Measurements from ENCODE around the gene DIO1.

The DIO1 gene

DNA sequence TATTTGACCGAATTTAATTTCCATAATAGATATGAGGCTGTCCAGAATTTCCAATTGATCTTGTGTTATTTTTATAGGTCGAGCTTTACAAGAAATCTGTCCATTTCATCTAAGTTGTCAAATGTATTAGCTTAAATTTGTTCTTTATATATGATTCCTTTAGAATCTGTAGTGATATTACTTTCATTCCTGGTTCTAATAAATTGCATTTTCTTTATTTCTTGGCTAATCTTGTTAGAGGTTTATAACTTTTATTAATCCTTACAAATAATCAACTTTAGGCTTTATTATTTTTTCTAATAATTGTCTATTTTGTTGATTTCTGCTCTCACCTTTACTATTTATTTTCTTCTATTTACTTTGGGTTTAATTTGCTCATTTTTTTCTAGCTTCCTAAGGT lies 37.5 kb downstream of the DIO1 start:
- TF ChIP-seq, protein P1, sequence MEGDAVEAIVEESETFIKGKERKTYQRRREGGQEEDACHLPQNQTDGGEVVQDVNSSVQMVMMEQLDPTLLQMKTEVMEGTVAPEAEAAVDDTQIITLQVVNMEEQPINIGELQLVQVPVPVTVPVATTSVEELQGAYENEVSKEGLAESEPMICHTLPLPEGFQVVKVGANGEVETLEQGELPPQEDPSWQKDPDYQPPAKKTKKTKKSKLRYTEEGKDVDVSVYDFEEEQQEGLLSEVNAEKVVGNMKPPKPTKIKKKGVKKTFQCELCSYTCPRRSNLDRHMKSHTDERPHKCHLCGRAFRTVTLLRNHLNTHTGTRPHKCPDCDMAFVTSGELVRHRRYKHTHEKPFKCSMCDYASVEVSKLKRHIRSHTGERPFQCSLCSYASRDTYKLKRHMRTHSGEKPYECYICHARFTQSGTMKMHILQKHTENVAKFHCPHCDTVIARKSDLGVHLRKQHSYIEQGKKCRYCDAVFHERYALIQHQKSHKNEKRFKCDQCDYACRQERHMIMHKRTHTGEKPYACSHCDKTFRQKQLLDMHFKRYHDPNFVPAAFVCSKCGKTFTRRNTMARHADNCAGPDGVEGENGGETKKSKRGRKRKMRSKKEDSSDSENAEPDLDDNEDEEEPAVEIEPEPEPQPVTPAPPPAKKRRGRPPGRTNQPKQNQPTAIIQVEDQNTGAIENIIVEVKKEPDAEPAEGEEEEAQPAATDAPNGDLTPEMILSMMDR (IDR thresholded peaks at IDR 0.05; ENCODE audit: extremely low read depth, missing control alignments) = no peak
- no peak for DNase-seq (ENCODE audit: low spot score)

DNA sequence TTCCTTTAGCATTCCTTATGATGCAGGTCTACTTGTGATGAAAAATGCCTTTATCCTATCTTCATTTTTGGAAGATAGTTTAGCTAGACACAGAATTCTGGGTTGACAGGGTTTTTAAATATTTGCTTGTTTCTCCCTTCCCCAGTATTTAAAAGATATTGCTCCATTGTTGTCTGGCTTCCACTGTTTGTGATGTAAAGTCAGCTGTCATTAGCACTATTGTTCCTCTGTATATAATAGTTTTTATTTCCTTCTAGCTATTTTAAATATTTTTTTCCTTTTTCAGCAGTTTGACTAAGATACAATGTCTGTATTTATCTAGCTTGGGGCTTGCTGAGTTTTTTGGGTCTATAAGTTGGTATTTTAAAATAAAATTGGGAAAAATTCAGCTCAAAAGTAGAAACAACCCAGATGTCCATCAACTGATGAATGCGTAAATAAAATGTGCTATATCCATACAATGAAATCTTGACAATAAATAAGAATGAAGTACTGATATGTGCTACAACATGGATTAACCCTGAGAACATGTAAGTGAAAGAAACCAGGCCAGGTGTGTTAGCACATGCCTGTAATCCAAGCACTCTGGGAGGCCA lies 40.3 kb downstream of the DIO1 start:
- no peak for DNase-seq (ENCODE audit: low spot score)
- TF ChIP-seq, protein P1 (IDR thresholded peaks at IDR 0.05; ENCODE audit: extremely low read depth, missing control alignments) = no peak

DNA sequence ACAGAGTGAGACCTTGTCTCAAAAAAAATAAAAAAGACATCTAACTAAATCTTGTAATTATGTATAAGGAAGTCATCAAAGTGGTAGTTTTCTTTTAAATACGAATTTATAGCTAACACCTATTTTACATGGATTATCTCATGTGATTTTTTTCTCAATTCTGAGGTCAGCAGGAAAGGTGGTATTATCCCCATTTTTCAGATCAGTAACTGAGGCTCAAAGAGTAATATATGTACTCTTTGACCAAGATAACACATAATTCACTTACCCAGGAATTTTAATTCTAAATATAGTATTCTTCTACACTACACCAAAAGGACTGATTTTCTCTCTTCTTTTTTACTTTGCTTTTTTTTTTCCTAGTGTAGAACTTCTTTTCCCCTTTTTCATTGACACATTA lies 42.4 kb downstream of the DIO1 start:
- no peak for DNase-seq (ENCODE audit: low spot score)
- TF ChIP-seq, protein P1 (IDR thresholded peaks at IDR 0.05; ENCODE audit: extremely low read depth, missing control alignments) = no peak

DNA sequence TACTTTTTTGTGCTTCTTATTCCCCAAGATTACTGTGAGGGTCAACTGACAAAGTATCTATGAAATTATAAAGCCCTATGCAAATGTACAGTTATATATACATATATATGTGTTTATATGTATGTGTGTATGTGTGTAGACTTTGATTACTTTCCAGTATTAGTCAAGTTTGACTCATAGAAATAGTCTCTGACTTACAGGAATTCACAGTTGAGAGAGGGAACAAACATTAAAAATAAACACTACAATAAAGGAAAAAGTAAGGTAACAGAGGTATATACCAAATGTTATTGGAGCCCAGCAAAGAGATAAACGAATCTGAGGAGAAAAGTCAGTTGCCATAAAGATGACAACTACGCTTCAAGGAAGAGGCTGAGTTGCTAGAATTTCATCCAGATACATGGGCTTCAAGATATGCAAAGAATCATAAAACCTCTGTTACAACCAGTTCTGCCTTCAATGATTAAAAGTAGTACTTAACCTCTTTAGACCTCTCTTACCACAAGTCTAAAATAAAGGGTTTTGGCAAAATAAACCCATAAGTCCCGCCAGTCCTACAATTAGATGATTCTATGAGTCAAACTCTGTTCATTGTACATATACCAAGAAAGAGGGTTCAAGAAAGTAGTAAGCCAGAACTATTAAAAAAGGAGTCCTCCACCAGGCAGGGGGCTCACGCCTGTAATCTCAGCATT lies 44.3 kb downstream of the DIO1 start:
- TF ChIP-seq, protein P1 (IDR thresholded peaks at IDR 0.05; ENCODE audit: extremely low read depth, missing control alignments) = no peak
- no peak for DNase-seq (ENCODE audit: low spot score)

GRCh38 chr1:53942127-53942957 lies 48.4 kb downstream of the DIO1 start:
- TF ChIP-seq, protein P1 (IDR thresholded peaks at IDR 0.05; ENCODE audit: extremely low read depth, missing control alignments) = no peak
- DNase-seq (ENCODE audit: low spot score) = no peak

- TF ChIP-seq, protein P1 (IDR thresholded peaks at IDR 0.05; ENCODE audit: extremely low read depth, missing control alignments) = no peak
- DNase-seq (ENCODE audit: low spot score) = no peak
These were observed 49.1 kb downstream of the DIO1 start for GRCh38 chr1:53943090-53943489.

DNA sequence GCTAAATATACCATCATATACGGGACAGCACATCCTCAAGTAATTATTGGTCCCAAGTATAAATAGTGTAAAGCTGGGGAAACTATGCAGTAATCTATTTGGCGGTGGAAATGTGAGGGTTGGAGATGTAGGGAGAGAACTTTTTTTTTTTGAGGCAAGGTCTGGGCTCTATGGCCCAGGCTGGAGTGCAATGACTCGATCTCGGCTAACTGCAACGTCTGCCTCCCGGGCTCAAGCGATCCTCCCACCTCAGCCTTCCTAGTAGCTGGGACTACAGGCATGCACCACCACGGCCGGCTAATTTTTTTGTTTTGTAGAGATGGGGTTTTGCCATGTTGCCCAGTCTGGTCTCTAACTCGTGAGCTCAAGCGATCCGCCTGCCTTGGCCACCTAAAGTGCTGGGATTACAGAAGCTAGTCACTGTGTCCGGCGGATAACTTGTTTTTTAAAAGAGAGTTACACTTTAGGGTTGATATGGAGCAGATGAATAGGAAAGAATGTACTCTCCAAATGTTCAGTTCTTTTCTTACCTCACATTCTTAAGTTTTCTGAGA lies 49.6 kb downstream of the DIO1 start:
- no peak for DNase-seq (ENCODE audit: low spot score)

More for the DNA sequence above, 49.6 kb downstream of the DIO1 start:
- TF ChIP-seq, protein P1 (IDR thresholded peaks at IDR 0.05; ENCODE audit: extremely low read depth, missing control alignments) = no peak

Measured in GM20000 (cell line).